22Rv1 (cell line): Measurements from ENCODE around the gene GDNF.

ENCODE experiments used
- ZFX ChIP-seq: fragments of 450-650 bp; IDR thresholded peaks from 2 replicates; pipeline ENCODE4 v1.6.1; 2017; ENCODE audit warnings: antibody characterized with exemption, borderline replicate concordance
- TF ChIP-seq, protein P1 (sequence below): fragments of 450-650 bp; IDR thresholded peaks from 2 replicates; pipeline ENCODE4 v1.5.1; 2017; ENCODE audit warnings: mild to moderate bottlenecking

DNA sequence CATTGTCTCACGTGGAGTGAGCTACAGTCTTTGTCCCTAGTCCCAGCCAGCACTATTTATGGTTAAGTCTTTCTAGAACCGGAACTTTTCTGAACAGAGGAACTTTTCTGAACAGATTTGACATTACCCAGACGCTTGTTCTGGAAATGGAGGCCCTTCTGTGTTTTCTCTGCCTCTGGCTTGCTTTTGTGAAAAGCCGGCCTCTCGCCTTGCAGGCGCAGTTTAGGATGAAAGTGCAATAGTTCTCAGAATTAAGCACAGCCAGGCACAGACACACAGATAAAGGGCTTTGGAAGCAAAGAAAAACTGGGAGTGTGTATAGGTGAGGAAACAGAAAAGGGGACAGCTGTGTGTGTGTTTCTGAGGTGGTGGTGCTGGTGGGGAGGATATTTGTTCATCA is 5.9 kb downstream of the GDNF start:
- TF ChIP-seq, protein P1, sequence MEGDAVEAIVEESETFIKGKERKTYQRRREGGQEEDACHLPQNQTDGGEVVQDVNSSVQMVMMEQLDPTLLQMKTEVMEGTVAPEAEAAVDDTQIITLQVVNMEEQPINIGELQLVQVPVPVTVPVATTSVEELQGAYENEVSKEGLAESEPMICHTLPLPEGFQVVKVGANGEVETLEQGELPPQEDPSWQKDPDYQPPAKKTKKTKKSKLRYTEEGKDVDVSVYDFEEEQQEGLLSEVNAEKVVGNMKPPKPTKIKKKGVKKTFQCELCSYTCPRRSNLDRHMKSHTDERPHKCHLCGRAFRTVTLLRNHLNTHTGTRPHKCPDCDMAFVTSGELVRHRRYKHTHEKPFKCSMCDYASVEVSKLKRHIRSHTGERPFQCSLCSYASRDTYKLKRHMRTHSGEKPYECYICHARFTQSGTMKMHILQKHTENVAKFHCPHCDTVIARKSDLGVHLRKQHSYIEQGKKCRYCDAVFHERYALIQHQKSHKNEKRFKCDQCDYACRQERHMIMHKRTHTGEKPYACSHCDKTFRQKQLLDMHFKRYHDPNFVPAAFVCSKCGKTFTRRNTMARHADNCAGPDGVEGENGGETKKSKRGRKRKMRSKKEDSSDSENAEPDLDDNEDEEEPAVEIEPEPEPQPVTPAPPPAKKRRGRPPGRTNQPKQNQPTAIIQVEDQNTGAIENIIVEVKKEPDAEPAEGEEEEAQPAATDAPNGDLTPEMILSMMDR, result no peak
- TF ChIP-seq ZFX, result no peak
